NCI-H2081 (cell line): Measurements from ENCODE around the gene WAS.

Experiments used
- DNase-seq, 2 experiments: peaks; one replicate each; lab custom pipeline; 2025; lab: John Stamatoyannopoulos, UW

WAS gene

DNA sequence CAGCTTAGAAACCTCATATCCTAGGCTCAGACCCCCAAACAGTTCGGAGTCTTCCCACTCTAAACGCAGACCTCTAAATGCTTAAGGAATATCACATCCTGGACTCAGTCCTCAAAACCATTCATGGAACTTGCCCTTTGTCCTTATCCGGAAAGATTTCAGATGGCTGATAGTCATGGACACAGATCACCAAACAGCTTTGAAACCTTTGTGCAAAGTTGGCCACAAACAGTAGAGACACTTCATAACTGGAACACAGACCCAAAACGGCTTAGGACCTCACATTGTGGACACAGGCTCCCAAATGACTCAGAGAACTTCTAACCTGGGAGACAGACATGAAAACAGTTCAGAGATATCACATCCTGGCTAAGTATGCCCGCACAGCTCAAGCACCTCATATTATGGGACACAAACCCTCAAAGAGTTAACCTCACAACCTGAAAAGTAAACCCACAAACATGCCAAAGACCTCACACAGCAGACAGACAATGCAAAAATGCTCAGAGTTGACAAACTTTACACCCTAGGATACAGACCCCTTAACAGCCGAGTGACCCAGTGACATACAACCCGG is 28.4 kb downstream of the WAS start:
- DNase-seq: no peak

DNA sequence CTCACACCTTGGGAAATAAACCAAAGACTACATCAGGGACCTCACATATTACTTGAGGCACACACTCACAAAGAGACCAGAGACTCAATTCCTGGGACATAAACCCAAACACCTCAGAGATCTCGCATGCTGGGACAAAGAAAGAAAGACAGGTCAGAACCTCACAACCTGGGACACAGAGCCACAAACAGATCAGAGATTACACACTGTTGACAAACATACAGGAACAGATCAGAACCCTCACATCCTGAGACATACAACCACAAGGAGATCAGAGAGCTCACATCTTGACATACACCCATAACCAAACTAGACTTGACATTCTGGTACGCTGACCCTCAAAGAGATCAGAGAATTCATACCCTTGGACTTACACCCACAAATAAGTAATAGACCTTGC is 30.2 kb downstream of the WAS start:
- DNase-seq: no peak

DNA sequence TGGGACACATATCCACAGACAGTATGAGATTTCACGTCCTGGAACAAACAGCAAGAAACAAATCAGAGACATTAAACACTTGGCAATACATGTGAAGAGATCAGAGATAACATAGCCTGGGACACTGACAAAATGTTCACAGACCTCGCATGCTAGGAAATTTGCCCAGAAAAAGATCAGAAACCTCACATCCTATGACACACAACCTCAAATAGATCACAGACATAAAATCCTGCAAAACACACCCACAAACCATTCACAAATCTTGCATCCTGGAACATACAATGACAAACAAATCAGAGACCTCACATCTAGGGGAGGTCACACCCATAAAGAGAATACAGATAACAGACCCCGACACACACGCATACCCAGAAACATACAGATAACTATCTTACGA is 31.0 kb downstream of the WAS start:
- DNase-seq: no peak

DNA sequence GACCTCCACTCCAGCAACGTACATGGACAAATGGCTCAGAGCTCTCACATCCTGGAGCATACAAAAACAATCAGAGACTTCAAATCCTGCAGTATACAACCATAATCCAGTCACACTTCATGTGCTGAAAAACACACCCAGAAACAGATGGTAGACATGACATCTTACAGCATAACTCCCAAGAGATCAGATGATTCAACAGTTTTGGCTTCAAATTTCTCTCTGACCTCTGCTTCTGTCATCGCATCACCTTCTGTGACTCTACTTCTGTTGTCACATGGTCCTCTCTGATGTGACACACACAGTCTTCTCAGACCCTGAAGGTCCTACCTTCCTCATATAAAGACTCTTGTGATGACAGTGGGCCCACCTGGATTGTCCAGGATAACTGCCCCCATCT is 31.5 kb downstream of the WAS start:
- DNase-seq: no peak

DNA sequence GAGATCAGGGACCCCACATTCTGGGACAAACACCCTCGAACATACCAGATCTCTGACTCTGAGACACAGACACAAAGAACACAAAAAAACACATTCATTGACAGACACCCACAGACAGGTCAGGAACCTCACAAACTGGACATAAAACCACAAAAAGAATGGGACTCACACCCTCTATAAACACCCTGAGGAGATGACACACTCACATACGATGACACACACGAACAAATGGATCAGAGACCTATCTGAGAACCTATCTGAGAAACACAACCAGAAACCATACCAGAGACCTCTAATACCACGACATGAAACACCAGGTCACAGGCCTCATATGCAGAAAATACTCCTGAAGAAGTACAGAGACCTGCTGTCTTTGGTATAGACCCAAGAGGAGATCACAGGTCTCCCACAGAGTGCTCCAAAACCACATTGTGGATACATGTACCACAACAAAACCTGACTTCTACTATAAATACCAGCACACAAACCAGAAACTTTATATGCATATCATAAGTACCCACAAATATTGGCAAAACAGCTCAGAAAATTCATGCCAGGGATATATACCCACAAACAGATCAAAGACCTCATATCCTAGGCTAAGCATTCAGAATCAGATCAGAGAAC is 32.4 kb downstream of the WAS start:
- no peak for DNase-seq

DNA sequence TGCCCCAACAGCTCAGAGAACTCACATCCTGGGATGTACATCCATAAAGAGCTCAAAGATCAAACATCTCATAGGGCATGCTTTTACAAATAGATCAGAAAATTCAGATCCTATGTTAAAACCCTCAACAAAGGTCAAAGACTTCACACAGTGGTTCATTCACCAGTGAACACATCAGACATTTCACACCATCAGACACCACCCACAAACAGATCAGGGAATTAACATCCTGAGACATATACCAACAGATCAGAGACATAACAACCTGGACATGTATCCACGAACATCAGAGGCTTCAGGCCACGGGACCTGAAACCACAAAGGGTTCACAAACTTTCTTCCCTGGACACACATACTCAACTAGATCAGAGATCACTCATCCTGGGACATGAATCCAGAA is 36.4 kb downstream of the WAS start:
- DNase-seq: no peak

DNA sequence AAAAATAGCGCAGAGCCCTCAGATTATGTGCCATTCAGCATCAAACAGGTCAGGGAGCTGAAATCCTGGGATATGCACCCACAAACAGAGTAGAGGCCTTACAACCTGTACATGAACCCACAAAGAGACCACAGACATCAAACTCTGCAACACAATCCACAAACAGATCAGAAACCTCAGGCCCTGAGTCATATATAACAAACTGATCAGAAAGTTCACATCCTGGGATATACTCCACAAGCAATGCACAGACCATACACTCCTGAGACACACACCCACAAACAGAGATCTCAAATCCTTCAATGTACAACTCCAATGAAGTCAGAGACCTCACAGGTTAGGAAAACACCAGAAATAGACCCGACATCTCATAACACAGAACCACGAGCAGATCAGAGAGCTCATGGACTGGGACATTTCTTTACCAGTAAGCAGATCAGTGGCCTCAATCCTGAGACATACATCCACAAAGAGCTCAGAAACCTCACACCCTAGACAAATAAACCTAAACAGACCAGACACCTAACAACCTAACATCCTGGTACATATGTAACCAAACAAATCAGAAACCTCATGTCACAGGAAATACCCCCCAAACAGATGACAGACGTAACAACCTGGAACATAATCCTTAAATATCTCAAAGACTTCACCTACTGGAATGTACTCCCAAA is 37.1 kb downstream of the WAS start:
- no peak for DNase-seq

DNA sequence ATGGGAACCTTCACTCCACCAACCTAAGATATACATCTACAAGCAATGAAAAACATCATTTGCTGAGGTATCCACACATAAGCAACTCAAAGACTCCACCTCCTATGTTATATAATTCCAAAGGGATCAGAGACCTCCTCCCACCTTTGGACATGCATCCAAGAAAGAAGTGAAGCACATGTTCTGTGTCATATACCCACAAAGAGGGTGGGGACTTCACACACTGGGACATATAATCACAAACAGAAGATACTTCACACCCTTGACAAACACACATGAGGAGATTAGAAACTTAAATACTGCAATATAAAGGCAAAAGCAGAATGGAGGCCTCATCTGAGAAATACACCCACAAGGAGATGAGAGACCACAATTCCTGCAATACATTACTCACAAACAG is 38.3 kb downstream of the WAS start:
- DNase-seq: no peak

DNA sequence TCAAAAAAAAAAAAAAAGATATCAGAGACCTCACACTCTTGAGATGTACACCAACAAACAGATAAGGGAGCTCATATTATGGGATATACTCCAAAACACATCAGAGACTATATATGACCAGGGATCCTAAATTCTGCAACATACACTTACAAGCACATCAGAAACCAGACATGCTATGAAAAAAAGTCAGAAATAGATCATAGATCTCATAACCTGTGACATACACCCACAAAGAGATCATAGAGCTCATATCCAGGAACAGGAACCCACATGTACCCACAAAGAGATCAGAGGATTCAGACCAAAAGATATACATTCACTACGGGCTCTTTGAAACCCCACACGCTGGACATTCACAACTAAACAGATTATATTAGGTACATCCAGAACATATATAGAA is 43.0 kb downstream of the WAS start:
- DNase-seq: no peak

DNA sequence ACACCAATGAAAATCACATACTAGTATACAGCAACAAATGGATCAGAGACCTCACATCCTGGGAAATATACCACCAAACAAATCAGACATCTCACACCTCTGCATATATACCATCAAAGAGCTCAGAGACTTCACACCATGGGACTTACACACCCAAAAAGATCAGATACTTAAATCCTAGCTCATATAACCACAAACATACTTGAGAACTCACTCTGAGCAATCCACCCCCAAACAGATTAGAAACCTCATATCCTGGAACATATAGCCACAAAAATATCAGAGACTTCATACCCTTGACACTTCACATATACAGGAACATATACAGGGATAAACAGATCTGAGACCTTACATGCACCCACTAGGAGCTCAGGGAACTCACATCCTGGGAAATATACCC is 45.1 kb downstream of the WAS start:
- no peak for DNase-seq

DNA sequence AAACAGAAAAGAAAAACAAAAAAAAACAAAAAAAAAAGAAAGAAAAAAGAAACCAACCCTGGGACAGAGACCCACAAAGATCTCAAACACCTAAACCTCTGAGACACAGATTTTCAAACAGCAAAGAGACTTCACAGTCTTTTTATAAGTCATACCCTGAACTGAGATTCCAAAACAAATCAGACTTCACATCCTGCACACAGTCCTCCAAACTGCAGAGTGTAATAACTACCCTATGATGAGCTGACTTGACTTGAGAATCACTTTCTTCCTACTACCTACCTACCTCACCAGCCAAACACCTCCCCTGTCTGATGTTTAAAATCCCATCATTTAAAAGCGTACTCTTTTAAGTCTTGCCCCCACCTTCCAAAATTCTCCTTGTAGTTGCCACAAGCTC is 52.7 kb downstream of the WAS start:
- DNase-seq: no peak

DNA sequence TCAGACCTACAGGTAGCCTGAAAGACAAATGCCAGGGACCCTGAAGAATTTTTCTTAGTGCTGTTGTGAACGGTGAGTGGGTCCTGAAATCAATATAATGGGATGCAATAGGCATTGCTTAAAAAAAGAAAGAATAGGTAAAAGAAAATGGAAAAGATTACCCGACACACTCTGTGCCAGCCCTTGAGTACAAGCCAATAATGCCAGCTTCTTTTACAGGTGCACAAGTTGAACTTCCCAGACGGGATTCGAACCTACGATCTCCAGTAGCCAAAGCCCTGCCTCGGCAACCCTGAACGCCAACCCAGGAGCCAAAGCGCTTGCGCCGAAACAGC is 53.2 kb downstream of the WAS start:
- DNase-seq: no peak

DNA sequence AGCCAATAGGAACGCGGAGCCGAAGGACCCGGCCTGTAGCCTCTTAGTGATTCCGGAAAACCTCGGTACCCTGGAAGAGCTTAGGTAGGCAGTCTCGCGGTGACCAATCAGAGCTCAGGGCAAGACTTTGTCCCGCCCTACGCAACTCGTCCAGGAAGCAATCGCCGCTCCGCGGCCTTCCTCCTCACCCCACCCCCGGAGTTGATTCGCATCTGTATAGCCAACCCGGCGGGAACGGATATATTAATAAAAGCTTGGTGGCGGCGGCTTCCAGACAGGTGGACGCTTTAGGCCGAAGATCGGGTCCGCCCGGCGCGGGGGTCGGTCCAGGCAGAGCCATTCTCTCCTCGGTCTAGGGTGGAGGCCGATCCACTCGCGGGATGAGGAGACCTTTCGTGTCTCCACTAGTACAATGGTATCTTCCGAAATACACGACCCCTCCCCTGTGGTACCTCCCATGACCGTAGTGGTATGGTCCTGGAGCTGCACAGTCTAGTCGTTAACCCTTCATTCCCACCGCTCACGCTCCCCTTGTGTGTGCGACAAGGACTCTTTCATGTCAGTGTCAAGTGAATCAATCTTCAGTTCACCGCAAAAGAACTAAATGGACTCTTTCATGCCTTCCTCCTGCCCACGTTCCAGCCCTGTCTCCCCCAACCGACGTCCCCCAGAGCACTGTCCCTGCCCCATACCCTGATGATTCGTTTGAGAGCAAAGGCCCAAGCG is 53.8 kb downstream of the WAS start:
- DNase-seq: peak; percentile 96 to 99

DNA sequence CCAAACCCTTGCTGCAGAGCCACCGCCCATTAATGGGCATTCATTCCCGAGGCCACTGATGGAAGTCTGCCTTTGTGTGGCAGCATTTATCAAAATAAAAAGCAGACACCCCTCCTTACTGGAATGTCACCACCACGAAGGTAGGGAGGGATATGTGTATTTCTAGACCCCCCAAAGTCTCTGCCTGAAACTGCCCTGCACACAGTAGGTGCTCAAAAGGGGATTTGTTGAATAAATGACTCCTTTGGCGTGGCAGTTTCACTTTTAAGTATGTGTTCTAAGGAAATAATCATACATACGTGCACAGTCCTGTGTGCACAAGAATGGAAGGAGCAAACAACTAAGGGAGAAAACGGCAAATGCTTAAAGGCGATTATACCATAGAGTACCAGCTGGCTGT is 54.3 kb downstream of the WAS start:
- DNase-seq: no peak
